Transverse colon (tissue), 4 donors: Measurements from ENCODE around the gene AFF1.

Experiments used
- POLR2A ChIP-seq: fragments of 450-650 bp; IDR thresholded peaks from one replicate; pipeline ENCODE4 v1.6.1; 2016; ENCODE audit warnings: antibody characterized with exemption, mild to moderate bottlenecking, moderate library complexity
- POLR2AphosphoS5 ChIP-seq, 3 donors: sonication (generic); formaldehyde crosslinking; IDR thresholded peaks; one replicate each; pipeline ENCODE4 v1.6.1; 2016; ENCODE audit warnings: antibody characterized with exemption in 3 of 3
- TF ChIP-seq, protein P1 (sequence below), 5 experiments: fragments of 200-600 bp in 3 of 5; fragments of 450-650 bp in 2 of 5; sonication (generic) in 3 of 5; IDR thresholded peaks; 1 replicate in 2 of 5; 2 replicates in 3 of 5; pipeline ENCODE4 v1.5.1; 2016 to 2017; ENCODE audit warnings: antibody characterized with exemption in 5 of 5, inconsistent platforms in 3 of 5, mild to moderate bottlenecking in 2 of 5, moderate library complexity in 1 of 5

DNA sequence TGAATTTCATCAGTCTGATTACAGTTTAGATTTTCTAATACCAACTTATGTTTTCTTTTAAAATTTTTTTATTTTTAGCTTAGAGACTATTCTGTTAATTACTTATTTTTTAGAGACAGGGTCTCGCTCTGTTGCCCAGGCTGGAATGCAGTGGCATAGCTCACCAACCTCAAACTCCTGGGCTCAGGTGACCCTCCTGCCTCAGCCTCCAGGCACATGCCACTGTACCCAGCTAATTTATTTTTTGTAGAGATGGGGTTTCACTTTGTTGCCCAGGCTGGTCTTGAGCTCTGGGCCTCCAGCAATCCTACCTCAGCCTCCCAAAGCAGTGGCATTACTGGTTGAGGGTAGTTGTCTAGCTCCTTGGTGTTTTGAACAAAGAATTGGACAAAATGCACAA, 183.6 kb downstream of the AFF1 start:
- TF ChIP-seq POLR2A (no peak), POLR2AphosphoS5 (IDR thresholded peaks at IDR 0.05) (no peak)
- TF ChIP-seq, protein P1, sequence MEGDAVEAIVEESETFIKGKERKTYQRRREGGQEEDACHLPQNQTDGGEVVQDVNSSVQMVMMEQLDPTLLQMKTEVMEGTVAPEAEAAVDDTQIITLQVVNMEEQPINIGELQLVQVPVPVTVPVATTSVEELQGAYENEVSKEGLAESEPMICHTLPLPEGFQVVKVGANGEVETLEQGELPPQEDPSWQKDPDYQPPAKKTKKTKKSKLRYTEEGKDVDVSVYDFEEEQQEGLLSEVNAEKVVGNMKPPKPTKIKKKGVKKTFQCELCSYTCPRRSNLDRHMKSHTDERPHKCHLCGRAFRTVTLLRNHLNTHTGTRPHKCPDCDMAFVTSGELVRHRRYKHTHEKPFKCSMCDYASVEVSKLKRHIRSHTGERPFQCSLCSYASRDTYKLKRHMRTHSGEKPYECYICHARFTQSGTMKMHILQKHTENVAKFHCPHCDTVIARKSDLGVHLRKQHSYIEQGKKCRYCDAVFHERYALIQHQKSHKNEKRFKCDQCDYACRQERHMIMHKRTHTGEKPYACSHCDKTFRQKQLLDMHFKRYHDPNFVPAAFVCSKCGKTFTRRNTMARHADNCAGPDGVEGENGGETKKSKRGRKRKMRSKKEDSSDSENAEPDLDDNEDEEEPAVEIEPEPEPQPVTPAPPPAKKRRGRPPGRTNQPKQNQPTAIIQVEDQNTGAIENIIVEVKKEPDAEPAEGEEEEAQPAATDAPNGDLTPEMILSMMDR (IDR thresholded peaks at IDR 0.05) = no peak
